Smooth muscle cell (in vitro differentiated cells): ENCODE data around the gene MBNL1. TPM values are rescaled to one million over a fixed set of nuclear protein-coding genes. Genes with fewer than 3 reads are reported as not detected.
A peak's percentile ranks its signal among the peaks of the same experiment; 100 is the strongest.

ENCODE experiments used
- DNase-seq: peaks from one replicate; lab custom pipeline; 2025; ENCODE audit not compliant: unreplicated experiment; lab: John Stamatoyannopoulos, UW
- H2AFZ ChIP-seq: fragments of 200-600 bp; sonication (generic); 2 replicates; pipeline ENCODE4 v1.6.0; 2016; ENCODE audit warnings: antibody characterized with exemption, low read depth, mild to moderate bottlenecking
- H3F3A ChIP-seq: fragments of 200-600 bp; sonication (generic); 2 replicates; pipeline ENCODE4 v1.6.0; 2017; ENCODE audit warnings: antibody characterized with exemption, low read depth
- H3K27ac ChIP-seq: fragments of 200-600 bp; sonication (generic); 2 replicates; pipeline ENCODE4 v1.5.1; 2016; ENCODE audit warnings: low read depth, mild to moderate bottlenecking
- H3K27me3 ChIP-seq: fragments of 200-600 bp; sonication (generic); 2 replicates; pipeline ENCODE4 v1.6.1; 2016; ENCODE audit warnings: low read depth, mild to moderate bottlenecking
- H3K36me3 ChIP-seq: fragments of 200-600 bp; sonication (generic); 2 replicates; pipeline ENCODE4 v1.5.1; 2016; ENCODE audit warnings: low read depth
- H3K4me1 ChIP-seq: fragments of 200-600 bp; sonication (generic); 2 replicates; pipeline ENCODE4 v1.5.1; 2016; ENCODE audit warnings: low read depth
- H3K4me2 ChIP-seq: fragments of 200-600 bp; sonication (generic); 2 replicates; pipeline ENCODE4 v1.6.0; 2016; ENCODE audit warnings: mild to moderate bottlenecking
- H3K4me3 ChIP-seq: fragments of 200-600 bp; sonication (generic); 2 replicates; pipeline ENCODE4 v1.5.1; 2016; ENCODE audit warnings: mild to moderate bottlenecking
- H3K79me2 ChIP-seq: fragments of 200-600 bp; sonication (generic); 2 replicates; pipeline ENCODE4 v1.6.0; 2016; ENCODE audit warnings: low read depth, mild to moderate bottlenecking
- H3K9ac ChIP-seq: fragments of 200-600 bp; sonication (generic); 2 replicates; pipeline ENCODE4 v1.6.0; 2016; ENCODE audit warnings: low read depth
- H3K9me3 ChIP-seq: fragments of 200-600 bp; sonication (generic); replicated peaks from 2 replicates; pipeline ENCODE4 v1.5.1; 2016; ENCODE audit warnings: low read depth
- H4K20me1 ChIP-seq: fragments of 200-600 bp; sonication (generic); 2 replicates; pipeline ENCODE4 v1.6.0; 2016; ENCODE audit warnings: low read depth
- CTCF ChIP-seq: fragments of 200-600 bp; sonication (generic); IDR thresholded peaks from 2 replicates; pipeline ENCODE4 v1.5.1; 2017; ENCODE audit warnings: borderline replicate concordance, mild to moderate bottlenecking, antibody characterized with exemption; ENCODE audit not compliant: insufficient read depth, poor library complexity, severe bottlenecking
- polyA plus RNA-seq: library from polyadenylated mRNA; unstranded; fragments of >200 nt; fragmentation: Nextera tagmentation; extraction: Ambion mirVana; gene quantifications from 2 replicates; pipeline ENCODE4 v1.2.1, GENCODE V29; 2016
- total RNA-seq: library from RNA; depleted of rRNA; stranded (reverse); fragments of >200 nt; gene quantifications from 2 replicates; pipeline ENCODE4 v1.2.3, GENCODE V29; 2014

Gene MBNL1
- total and polyA plus RNA-seq, 2 experiments from 2014 or later = 19.5 to 128 TPM

DNA sequence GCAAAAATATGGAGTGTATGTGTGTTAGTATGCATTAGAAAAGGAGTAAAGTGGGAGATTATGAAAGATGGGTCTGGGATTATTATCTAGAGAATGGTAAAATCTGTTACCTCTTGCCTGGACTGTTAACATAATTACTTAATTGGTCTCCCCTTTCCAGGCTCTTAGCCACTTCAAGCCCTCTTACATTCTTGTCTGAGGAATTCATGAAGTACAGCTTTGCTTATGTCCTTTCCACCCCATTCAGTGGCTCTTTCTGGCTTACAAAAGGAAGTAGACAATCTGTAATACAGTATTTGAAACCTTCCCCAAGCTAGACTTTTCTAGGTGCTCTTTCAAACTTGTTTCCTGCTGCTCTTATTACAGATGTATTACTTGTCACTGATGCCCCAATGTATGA is 129.8 kb downstream of the MBNL1 start:
- Histone ChIP-seq H3K4me1 (peaks cover 23% of the 10 kb centered on the region), H2AFZ (no peak overlapping the region), H3K9me3 (no peaks in the 10 kb centered on the region), H3K79me2 (peaks cover 78% of the 10 kb centered on the region), H3K4me3 (no peak overlapping the region), H3K36me3 (peaks cover 3% of the 10 kb centered on the region), H3K27me3 (no peaks in the 10 kb centered on the region), H4K20me1 (peaks cover 86% of the 10 kb centered on the region), H3K9ac (peak overlapping the region; percentile 14), H3F3A (peaks cover 4% of the 10 kb centered on the region), H3K4me2 (no peak overlapping the region), H3K27ac (peak overlapping the region; percentile 54)
- no peak for TF ChIP-seq CTCF
- no peak for DNase-seq

DNA sequence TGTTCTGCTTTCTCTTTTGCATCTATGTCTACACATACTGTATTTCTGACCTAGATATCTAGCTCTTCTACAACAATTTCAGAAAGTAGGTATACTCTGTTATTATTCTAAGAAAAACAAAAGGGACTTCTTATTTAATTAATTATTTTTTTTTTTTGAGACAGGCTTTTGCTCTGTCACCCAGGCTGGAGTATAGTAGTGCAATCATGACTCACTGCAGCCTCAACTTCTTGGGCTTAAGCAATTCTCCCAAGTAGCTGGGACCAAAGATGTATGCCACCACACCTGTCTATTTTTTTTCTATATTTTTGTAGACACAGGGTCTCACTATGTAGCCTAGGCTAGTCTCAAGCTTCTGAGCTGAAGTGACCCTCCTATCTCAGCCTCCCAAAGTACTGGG is 130.6 kb downstream of the MBNL1 start:
- peak overlapping the region; percentile 54 for H3K27ac ChIP-seq
- no peak for TF ChIP-seq CTCF
- H3K27me3 ChIP-seq = no peaks in the 10 kb centered on the region
- H3K4me1 ChIP-seq = peaks cover 23% of the 10 kb centered on the region
- no peaks in the 10 kb centered on the region for H3K9me3 ChIP-seq
- peak overlapping the region; percentile 5 for H3K4me2 ChIP-seq
- H3K79me2 ChIP-seq = peaks cover 78% of the 10 kb centered on the region
- H4K20me1 ChIP-seq = peaks cover 86% of the 10 kb centered on the region
- H3K4me3 ChIP-seq = no peak overlapping the region
- H3K36me3 ChIP-seq = peaks cover 3% of the 10 kb centered on the region
- no peak for DNase-seq
- H2AFZ ChIP-seq = no peak overlapping the region
- peaks cover 4% of the 10 kb centered on the region for H3F3A ChIP-seq
- peak overlapping the region; percentile 14 for H3K9ac ChIP-seq

- DNase-seq = no peak
- H3K4me1 ChIP-seq = peaks cover 23% of the 10 kb centered on the region
Observed at GRCh38 chr3:152400887-152401286, 132.2 kb downstream of the MBNL1 start.

More at GRCh38 chr3:152400887-152401286, 132.2 kb downstream of the MBNL1 start:
- Histone ChIP-seq H4K20me1 (peaks cover 86% of the 10 kb centered on the region), H3K79me2 (peaks cover 77% of the 10 kb centered on the region), H3K4me3 (no peak overlapping the region), H3K4me2 (peak overlapping the region; percentile 35), H3K36me3 (peaks cover 3% of the 10 kb centered on the region), H2AFZ (no peak overlapping the region), H3K27me3 (no peaks in the 10 kb centered on the region), H3K27ac (peak overlapping the region; percentile 43), H3K9ac (no peak overlapping the region), H3F3A (peaks cover 4% of the 10 kb centered on the region), H3K9me3 (no peaks in the 10 kb centered on the region)
- no peak for TF ChIP-seq CTCF
